Ovary (tissue), 9 donors: ENCODE data around the gene EGFLAM. TPM values are rescaled to one million over a fixed set of nuclear protein-coding genes. Genes with fewer than 3 reads are reported as not detected.
A peak's percentile ranks its signal among the peaks of the same experiment; 100 is the strongest.

ENCODE experiments used
- DNase-seq, 5 donors: peaks; one replicate each; pipeline ENCODE4 v3.0.0-alpha.2; 2019 to 2020
- H3K27ac ChIP-seq, 2 donors: fragments of 200-600 bp; one replicate each; pipeline versions ENCODE4 v1.5.1 to v1.8.0; 2019 to 2022
- H3K27me3 ChIP-seq: fragments of 200-600 bp; one replicate; pipeline ENCODE4 v1.8.0; 2022
- H3K36me3 ChIP-seq: fragments of 200-600 bp; sonication (generic); one replicate; pipeline ENCODE4 v1.5.1; 2019
- H3K4me1 ChIP-seq: one replicate; pipeline ENCODE4 v1.8.1; 2013; ENCODE audit warnings: mild to moderate bottlenecking, moderate library complexity; ENCODE audit not compliant: insufficient read depth
- H3K4me3 ChIP-seq: fragments of 200-600 bp; sonication (generic); one replicate; pipeline ENCODE4 v1.5.1; 2017
- H3K9me3 ChIP-seq, 2 donors: fragments of 200-600 bp in 1 of 2; sonication (generic) in 1 of 2; one replicate each; pipeline versions ENCODE4 v1.5.1 to v1.8.1; 2013 to 2019; ENCODE audit warnings: mild to moderate bottlenecking in 1 of 2, moderate library complexity in 1 of 2
- CTCF ChIP-seq, 3 donors: fragments of 450-650 bp in 2 of 3; fragments of 200-600 bp in 1 of 3; IDR thresholded peaks; one replicate each; pipeline versions ENCODE4 v1.5.1 to v1.8.0; 2016 to 2022; ENCODE audit warnings: antibody characterized with exemption in 3 of 3, mild to moderate bottlenecking in 1 of 3
- EP300 ChIP-seq: sonication (generic); formaldehyde crosslinking; IDR thresholded peaks from one replicate; pipeline ENCODE4 v1.6.1; 2017; ENCODE audit warnings: antibody characterized with exemption
- POLR2A ChIP-seq: fragments of 450-650 bp; IDR thresholded peaks from one replicate; pipeline ENCODE4 v1.6.1; 2017; ENCODE audit warnings: antibody characterized with exemption, mild to moderate bottlenecking, moderate library complexity
- WGBS, 3 donors: extraction: QIAGEN DNeasy Blood & Tissue Kit in 1 of 3; methylation state at CpG; one replicate each; pipeline versions ENCODE4 v1.1.5 to v1.1.7; 2013 to 2017; 5-methylcytosine and 5-hydroxymethylcytosine counted together
- intact Hi-C, 4 donors: fragments of 100-400 bp; cut with DNase I; formaldehyde crosslinking; loops; one replicate each; pipeline versions ENCODE4 v1.11.0 to v1.15.1; 2022 to 2023
- polyA plus RNA-seq, 2 donors: library from polyadenylated mRNA; stranded (reverse); fragments of 200-250 nt in 1 of 2; fragments of 350-450 nt in 1 of 2; fragmentation: Illumina TruSeq in 1 of 2; extraction: RNeasy Lipid Tissue Mini Kit (QIAGEN cat#74804) in 1 of 2; gene quantifications; one replicate each; pipeline ENCODE4 v1.2.3, GENCODE V29; 2013 to 2014
- total RNA-seq, 7 donors: library from RNA; depleted of rRNA in 2 of 7; stranded (reverse); fragments of >200 nt in 2 of 7; fragmentation: NEBNext Ultra II Directional in 3 of 7; extraction: Animal tissue kit (Norgen Biotek cat#: 25700) in 3 of 7; gene quantifications; one replicate each; pipeline versions ENCODE4 v1.1.0 to v1.2.4, GENCODE V29; 2016 to 2023
- donor health status: DM: no; HTN: no; CAD: no; lungs with moderate emphysema.
- donor health status: DM: no; HTN: no; CAD: no.
- donor health status: Bipolar disorder and iron deficiency.
- donor health status: DM: yes; HTN: yes; CAD: no.
- donor health status: DM: no; HTN: no; CAD: no.
- donor health status: DM: yes; HTN: yes; CAD: no.

EGFLAM gene
- total and polyA plus RNA-seq, 9 donors: 6.1 to 37.8 (median 17.1) TPM

GRCh38 chr5:38434966-38435705 is 176.8 kb downstream of the EGFLAM start:
- Histone ChIP-seq H3K4me3 (no peak overlapping the region), H3K36me3 (no peaks in the 10 kb centered on the region), H3K4me1 (peaks cover 4% of the 10 kb centered on the region), H3K27ac (no peak overlapping the region), H3K9me3 (no peaks in the 10 kb centered on the region), H3K27me3 (no peaks in the 10 kb centered on the region)
- intact Hi-C loops: loop anchor here in 2 of 4 donors (5.0 to 10.0 kb wide), 2 partner anchors 230 to 372 kb away; no protein-coding TSS in a partner anchor
- no peak for DNase-seq
- 73 to 88% (median 85%) methylated on average over 7 of the region's 7 CpGs for WGBS, 3 donors
- TF ChIP-seq EP300: no peak
- no peak for TF ChIP-seq CTCF (IDR thresholded peaks at IDR 0.05)
- no peak for TF ChIP-seq POLR2A

GRCh38 chr5:38438757-38439156 is 180.4 kb downstream of the EGFLAM start:
- Histone ChIP-seq H3K27ac (no peak overlapping the region), H3K4me3 (no peak overlapping the region), H3K36me3 (no peaks in the 10 kb centered on the region), H3K27me3 (no peaks in the 10 kb centered on the region), H3K9me3 (no peaks in the 10 kb centered on the region), H3K4me1 (no peaks in the 10 kb centered on the region)
- DNase-seq: no peak
- 84 to 96% (median 93%) methylated on average over 1 of the region's 1 CpG for WGBS, 3 donors
- TF ChIP-seq POLR2A: no peak
- TF ChIP-seq EP300: no peak
- no peak for TF ChIP-seq CTCF (IDR thresholded peaks at IDR 0.05)
- intact Hi-C loops: loop anchor here in 1 of 4 donors (5.0 to 10.0 kb wide), 2 partner anchors 226 to 369 kb away; no protein-coding TSS in a partner anchor

- no peaks in the 10 kb centered on the region for H3K9me3 ChIP-seq
- no peak overlapping the region for H3K4me3 ChIP-seq
- TF ChIP-seq CTCF (IDR thresholded peaks at IDR 0.05) (peak; percentile 86 to 97 (median 95)), POLR2A (no peak), EP300 (no peak)
- no peak overlapping the region for H3K27ac ChIP-seq
- peak; percentile 87 to 94 (median 90) for DNase-seq
- intact Hi-C loops: loop anchor here in 3 of 4 donors (1.0 to 5.0 kb wide), 4 partner anchors 17 to 366 kb away; no protein-coding TSS in a partner anchor
- H3K27me3 ChIP-seq: no peaks in the 10 kb centered on the region
- no peaks in the 10 kb centered on the region for H3K4me1 ChIP-seq
- no peaks in the 10 kb centered on the region for H3K36me3 ChIP-seq
- 25 to 32% (median 30%) methylated on average over 9 of the region's 9 CpGs for WGBS, 3 donors
Measured at GRCh38 chr5:38441453-38442246, 183.3 kb downstream of the EGFLAM start.

GRCh38 chr5:38442247-38442573 is 183.9 kb downstream of the EGFLAM start:
- H3K36me3 ChIP-seq: no peaks in the 10 kb centered on the region
- intact Hi-C loops: loop anchor here in 2 of 4 donors (5.0 kb wide), 2 partner anchors 225 to 365 kb away; no protein-coding TSS in a partner anchor
- DNase-seq: no peak
- H3K27ac ChIP-seq: no peak overlapping the region
- no peaks in the 10 kb centered on the region for H3K9me3 ChIP-seq
- no peaks in the 10 kb centered on the region for H3K4me1 ChIP-seq
- TF ChIP-seq POLR2A (no peak), CTCF (IDR thresholded peaks at IDR 0.05) (no peak), EP300 (no peak)
- H3K4me3 ChIP-seq: no peak overlapping the region
- WGBS, 3 donors: 90 to 96% (median 94%) methylated on average over 2 of the region's 2 CpGs
- no peaks in the 10 kb centered on the region for H3K27me3 ChIP-seq
